ENCODE measurements around the gene JAKMIP1.

The JAKMIP1 gene

GRCh38 chr4:6042293-6043063, 157.9 kb downstream of the JAKMIP1 start:
- no peak for DNase-seq (ENCODE audit: low spot score)

DNA sequence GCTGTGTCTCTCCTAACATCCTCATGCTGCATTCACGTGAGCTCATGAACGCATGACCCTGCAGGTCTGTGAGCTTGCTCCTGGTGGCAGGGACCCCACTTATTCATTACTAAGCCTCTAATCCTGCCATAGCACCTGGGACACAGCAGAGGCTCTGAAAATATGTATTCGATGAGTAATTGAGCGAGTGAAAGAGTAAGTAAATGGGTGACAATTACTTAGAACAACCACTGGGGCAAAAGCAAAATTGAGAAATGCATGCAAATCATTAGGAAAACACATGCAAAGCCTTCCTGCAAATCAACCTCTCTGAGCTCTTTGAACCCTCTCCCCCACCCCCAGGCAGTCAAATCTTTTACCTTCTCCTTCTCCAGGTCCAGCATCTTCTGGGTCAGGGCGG, 158.5 kb downstream of the JAKMIP1 start:
- no peak for DNase-seq (ENCODE audit: low spot score)

- no peak for DNase-seq (ENCODE audit: low spot score)
Measured at GRCh38 chr4:6038711-6039110, 161.6 kb downstream of the JAKMIP1 start.

DNA sequence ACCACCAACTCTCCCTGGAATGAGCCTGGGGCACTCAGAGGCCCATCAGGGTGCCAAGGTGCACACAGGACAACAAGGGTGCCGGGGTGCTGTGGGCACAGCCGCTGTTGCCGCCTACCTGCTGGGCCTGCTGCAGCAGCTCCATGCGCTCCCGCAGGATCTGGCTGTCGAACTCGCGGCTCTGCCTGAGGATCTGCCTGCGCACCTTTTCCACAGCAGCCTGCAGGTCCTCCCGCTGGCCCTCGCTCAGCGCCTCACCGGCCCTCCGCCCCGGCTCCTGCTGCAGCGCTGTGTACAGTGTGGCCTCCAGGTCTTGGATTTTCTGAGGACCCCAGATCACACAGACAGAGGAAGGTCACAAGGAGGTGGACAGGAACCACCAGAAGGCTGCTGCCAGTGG, 164.6 kb downstream of the JAKMIP1 start:
- DNase-seq (ENCODE audit: low spot score) = no peak

GRCh38 chr4:6033381-6033780, 167.0 kb downstream of the JAKMIP1 start:
- DNase-seq (ENCODE audit: low spot score) = no peak

DNA sequence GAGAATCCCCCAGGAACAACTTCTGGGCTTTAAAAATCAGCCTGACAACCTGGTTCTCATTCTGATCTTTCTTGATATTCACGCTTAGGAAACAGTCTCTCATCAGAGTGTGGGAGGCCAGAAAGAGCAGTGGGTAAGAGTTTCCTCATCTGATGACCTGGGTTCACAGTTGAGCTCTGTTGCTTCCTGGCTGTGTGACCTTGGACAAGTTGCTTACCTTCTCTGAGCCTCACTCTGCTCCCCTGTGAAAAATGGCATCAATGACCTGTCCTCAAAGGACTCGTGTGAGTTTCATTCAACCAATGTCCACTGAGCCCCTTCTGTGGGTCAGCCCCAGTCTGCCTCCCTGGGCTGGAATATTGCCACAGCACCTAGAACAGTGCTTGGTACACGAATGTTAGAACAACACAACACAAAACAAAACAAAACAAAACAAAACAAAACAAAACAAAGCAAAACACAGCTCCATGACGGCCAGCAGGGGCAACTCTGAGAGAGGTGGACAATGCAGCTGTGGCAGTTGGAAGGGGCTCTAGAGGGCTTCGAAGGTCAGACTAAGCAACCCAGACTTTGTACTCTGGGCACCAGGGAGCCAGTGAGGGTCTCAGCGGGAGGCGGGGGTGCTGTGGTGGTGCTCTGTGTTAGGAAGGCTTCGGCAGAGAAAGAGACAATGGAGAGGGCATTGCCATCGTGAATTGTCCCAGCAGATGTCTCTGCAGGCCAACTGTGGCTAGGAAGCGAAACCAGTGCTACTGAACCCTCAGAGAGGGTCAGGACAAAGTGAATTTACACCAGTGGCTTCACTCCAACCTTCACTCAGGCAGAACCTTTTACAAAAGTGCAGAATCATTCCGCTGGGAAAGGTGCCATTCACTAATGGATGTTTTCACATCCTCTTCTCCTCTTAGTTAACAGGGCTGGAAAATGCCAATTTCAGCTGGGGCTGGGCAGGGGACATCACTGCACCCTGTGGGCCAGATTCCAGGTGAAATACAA, 167.8 kb downstream of the JAKMIP1 start:
- DNase-seq (ENCODE audit: low spot score) = no peak

- no peak for DNase-seq (ENCODE audit: low spot score)
Measured at GRCh38 chr4:6031846-6032245, 168.5 kb downstream of the JAKMIP1 start.

DNA sequence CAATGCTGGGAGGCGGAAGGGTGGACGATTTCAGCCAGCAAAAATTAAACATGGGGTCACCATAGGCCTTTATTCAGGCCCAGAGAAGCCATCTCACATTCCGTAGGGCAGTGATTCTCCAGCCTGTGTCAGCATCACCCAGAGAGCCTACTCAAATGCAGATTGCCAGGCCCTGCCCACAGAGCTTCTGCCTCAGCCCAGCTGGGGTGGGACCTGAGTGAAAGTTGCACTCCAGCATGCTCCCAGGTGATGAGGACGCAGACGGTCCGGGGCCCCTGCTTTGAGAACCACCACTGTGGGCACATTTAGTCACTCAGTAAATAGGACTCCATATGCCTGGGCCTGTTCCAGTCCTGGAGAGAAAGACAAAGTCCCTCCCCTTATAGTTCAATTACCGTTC, 169.7 kb downstream of the JAKMIP1 start:
- DNase-seq (ENCODE audit: low spot score) = no peak

DNA sequence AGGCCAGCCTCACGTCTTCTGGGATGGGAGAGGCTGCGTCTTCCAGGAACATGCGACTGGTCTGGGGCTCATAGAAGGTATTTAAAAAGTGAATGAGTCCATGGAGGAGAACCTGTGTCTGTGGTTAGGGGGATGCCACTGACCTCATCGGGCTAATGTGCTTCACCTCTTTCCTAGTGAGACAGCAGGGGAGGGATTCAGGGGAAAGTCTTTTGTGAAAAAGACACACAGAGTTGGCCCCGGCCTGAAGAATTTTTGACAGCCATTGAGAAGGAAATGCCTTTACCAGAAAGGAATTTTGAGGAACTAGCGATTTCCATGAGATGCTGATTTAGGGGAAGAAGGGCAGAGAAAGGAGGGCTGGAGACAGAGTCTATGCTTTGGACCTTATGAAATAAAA, 171.1 kb downstream of the JAKMIP1 start:
- no peak for DNase-seq (ENCODE audit: low spot score)

DNA sequence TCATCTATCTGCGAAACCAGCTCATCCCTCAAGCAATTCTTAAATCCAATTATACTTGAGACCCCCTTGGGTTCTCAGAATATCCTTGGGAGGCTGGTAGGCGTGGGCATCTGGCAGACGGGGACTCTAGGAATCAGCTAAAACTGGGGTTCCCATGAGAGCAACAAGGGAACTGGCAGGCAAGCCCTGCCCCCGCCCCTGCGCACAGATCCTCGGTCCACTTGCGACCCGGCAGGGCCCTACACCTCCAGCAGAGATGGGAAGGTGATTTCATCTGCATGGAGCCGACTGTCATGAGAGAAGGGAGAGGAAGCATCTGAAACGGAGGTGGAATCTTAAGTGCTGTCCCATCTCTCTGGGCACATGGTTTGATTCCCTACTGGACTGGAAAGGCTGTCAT, 172.2 kb downstream of the JAKMIP1 start:
- DNase-seq (ENCODE audit: low spot score) = no peak

DNA sequence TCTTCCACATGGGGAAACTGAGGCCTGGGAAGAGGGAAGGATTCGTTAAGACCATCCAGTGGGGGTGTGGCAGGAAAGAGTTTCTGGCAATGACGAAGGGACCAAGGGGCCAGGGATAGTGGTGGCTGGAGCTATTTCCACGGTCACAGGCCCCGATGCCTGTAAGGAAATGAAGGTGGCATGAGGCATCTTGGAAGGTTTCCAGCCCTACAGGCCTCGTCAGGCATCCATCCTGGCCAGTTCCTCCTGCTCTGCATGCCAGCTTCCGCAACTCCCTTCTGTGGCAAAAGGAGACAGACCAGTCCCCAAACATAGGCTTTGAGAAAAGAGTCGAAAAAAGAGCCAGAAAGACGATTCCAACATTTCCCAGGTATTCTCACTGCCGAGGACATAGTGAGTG, 173.0 kb downstream of the JAKMIP1 start:
- DNase-seq (ENCODE audit: low spot score) = no peak

DNA sequence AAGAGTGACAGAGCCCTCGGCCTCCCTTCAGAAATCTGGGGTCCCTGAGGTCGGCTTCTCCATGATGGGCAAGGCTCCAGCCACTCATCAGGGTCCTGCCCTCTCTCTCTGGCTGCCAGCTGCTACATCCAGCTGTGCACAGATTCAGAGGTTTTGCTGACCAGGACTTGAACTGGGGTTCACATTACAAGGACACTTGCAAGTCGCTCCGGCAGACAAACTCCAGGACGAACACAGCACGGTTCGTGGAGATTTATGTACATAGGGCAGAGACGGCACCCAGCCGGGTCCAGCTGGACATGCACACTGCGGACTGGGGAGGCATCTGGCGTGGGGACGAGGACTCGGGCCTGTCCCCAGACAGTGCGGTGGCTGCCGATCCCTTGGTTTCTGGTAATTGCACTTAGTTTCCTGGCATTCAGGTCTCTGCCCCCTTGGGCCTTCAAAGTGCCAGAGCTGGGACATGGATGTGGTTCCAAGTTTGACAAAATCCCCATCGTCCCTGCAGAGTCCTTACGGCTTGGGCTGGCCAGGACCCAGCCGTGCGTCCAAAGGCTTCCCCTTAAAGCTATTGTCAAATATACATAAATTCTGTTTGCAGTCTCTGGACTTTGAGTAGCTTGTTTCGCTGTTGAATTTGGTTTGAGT, 175.9 kb downstream of the JAKMIP1 start:
- DNase-seq (ENCODE audit: low spot score) = no peak

DNA sequence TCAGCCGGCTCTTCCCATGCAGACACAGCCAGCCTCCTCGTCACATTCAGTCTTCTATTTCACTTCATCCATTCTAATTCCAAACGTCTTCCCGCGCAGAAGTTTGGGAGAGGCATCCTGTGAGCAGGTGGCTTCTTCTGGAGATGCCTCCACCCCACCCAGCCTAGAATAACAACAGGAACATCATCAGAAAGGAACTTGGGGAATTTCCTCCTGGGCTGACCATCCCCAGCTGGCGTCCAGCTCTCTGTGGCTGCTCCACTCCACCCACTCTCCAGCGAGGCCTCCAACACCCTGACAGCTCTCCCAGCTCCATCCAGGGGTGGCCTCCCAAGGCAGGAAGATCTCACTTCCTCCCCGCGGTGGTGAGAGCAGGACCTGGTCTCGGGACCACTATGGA, 176.6 kb downstream of the JAKMIP1 start:
- no peak for DNase-seq (ENCODE audit: low spot score)

DNA sequence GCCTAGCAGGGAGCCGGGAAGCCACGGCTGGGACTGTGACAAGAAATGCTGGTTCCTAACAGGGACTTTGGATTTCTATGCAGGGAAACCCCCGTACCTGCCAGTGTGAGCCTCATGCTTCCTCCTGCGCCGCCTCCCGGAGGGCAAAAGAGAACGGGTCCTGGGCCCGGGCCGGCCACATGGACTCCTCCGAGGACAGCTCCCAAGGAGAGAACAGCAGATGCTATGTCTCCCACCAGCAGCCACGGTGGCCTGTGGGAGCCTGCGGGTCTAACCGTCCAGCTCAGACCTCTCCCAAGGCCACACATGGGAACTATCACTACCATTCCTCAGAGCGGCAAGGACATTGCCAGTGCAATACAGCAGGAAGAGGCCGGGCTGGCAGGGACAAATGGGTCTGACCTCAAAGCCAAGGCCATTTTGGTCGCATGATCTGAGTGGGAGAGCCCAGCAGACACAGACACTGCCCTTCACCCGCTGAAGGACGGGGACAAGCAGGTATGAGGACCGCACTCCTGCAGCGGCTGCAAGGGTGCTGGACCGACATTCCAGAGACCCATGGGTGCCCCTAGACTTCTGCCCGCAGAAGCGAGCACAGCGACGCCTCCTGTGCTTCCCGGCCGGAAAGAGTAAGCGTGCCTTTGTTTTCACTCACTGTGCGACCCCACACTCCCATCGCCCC, 177.6 kb downstream of the JAKMIP1 start:
- no peak for DNase-seq (ENCODE audit: low spot score)

DNA sequence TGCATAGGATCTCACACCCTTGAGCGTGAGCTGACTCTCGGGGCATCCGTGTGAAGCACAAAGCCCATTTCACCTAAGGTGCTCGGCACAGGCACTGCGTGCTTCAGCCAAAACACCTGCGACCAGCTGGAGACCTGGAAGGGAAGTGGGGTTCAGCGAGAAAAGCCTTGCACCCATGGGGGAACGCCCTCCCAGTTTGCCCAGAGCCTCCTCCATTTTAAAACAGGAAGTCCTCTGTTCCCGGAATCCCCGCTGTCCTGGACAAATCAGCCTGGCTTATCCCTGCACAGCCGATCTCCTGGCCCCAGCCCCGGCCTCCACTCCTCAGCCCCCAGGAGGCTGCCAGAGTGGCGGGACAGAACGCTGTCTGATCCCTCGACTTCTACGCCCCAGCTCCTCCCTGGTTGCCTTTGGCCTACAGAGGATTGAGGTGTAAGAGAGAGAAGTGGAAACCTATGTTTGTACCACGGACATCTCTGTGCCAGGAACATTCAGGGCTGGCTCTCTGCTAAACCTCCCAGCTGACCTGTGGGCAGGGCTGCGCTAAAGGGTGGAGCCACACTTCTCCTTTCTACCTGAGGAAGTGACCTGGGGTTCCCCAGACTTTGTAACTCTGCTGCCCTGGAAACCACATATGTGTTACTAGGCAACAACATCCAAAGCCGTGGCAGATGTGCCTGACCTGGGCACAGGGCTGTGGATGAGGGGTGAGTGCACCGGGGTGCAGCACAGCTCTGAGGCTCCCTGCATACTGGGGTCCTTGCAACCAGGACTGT, 178.3 kb downstream of the JAKMIP1 start:
- DNase-seq (ENCODE audit: low spot score) = no peak

DNA sequence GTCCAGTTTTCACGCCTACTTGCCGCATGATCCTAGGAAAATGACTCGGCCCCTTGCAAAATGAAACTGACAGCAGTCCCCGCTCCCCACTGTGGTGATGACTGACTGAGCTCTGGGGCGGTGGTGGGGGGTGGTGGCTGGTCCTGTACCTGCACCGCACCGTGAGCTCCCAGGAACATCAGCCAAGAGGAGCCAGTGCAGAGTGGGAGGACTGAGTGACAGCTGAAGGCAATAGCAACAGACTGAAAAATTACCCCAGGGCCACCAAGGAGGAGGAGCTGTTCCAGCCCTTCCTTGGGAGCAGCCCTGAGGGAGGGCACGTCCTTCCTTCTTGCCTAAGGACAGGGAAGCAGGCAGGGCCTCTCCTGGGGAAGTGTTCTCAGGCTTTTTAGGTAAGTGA, 179.7 kb downstream of the JAKMIP1 start:
- DNase-seq (ENCODE audit: low spot score) = no peak

- peak; percentile 50 for DNase-seq (ENCODE audit: low spot score)
Measured at GRCh38 chr4:6019316-6020263, 180.8 kb downstream of the JAKMIP1 start.

DNA sequence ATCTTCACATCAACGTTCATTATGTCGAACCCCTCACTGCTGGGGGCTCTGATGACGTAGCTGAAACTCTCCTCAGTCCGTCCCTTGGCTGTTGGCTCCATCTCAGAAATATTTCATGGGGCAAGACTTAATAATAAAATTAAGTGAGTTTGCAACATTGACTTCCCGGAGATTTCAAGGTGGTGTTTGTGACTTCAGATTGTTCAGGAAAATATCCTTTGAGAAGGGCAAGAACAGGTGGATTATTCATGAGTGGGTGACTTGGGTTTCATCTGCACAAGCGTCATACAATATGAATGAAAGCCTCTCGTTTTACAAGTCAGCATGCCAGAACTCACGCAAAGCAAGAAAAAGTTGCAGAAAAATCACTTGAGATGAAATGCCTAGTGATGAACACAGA, 182.0 kb downstream of the JAKMIP1 start, which contains the start of gene C4orf50:
Gene C4orf50, minus strand, starts transcription at position 101 of the 400 bp plus-strand sequence.
- DNase-seq (ENCODE audit: low spot score) = no peak

DNA sequence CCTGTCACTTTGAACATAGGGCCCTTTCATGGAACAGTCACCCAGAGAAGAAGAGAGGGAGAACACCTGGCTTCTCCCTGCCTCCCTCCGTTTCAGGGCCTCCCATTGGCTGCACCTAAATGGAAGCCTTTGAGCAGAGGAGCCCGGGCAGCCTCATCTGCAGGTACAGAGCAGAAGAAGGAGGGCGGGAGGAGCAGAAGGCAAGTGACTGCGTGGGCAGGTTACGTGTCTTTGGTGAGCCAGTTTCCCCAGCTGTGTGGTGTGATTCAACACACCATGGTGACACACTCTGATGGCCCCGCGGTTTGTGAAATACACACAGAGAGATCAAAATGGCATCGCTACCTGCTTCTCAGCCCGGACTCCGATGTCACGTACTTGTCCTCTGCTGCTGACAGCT, 182.5 kb downstream of the JAKMIP1 start:
- no peak for DNase-seq (ENCODE audit: low spot score)

DNA sequence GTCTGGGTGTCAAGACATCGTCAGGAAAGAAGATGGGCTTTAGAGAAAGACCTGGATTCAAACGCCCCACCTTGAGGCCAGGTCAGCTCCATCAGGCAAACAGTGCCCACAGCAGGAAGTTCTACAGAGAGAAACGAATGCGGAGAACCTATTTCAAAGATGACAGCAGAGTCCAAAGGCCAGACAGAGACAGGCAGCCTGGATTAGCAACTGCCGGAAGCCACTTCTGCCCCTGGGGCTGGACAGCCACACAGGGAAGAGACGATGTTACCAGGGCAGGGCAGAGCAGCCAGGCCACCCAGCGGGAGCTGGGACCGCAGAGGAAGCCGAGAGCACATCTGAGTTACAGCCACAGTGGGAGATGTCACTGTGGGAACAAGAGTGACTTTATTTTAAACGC, 183.3 kb downstream of the JAKMIP1 start:
- DNase-seq (ENCODE audit: low spot score) = peak; percentile 18
